RWPE1 (cell line): Measurements from ENCODE around the gene AP5S1.

ENCODE experiments used
- CTCF ChIA-PET: fragments of 350-600 bp; sonication (Branson Sonifier 250); formaldehyde crosslinking; extraction: SDS; loops from one replicate; lab custom pipeline; 2021; lab: Yijun Ruan, JAX
- POLR2A ChIA-PET: fragments of 400-600 bp; formaldehyde crosslinking; extraction: SDS; loops from one replicate; lab custom pipeline; 2020; ENCODE audit warnings: antibody characterized with exemption; ENCODE audit not compliant: low non-redundant PET; lab: Yijun Ruan, JAX
- DNase-seq: peaks from one replicate; pipeline ENCODE4 v3.0.0; 2012; ENCODE audit warnings: low spot score
- H3K27ac ChIP-seq: fragments of 450-650 bp; 2 replicates; pipeline ENCODE4 v1.5.1; 2017
- TF ChIP-seq, protein P1 (sequence below): fragments of 450-650 bp; conservative IDR thresholded peaks from 2 replicates; pipeline ENCODE4 v1.5.1; 2017; ENCODE audit warnings: low read depth, mild to moderate bottlenecking

AP5S1 gene

DNA sequence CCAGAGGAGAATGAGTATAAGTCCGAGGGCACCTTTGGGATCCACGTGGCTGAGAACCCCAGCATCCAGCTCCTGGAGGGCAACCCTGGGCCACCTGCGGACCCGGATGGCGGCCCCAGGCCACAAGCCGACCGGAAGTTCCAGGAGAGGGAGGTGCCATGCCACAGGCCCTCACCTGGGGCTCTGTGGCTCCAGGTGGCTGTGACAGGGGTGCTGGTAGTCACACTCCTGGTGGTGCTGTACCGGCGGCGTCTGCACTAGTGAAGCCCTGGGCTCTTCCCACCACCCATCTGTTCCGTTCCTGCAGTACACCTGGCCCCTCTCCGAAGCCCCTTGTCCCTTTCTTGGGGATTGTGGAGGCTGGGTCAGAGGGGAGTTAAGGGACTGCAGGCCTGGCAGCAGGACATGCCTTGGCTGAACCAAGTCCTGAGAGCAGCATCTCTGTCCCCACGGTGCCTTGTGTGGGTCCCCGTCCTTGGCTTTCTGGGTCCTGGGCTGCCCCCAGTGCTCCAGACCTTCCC is 45.6 kb downstream of the AP5S1 start:
- ChIA-PET CTCF (no interaction called here), POLR2A (no interaction called here)
- TF ChIP-seq, protein P1, sequence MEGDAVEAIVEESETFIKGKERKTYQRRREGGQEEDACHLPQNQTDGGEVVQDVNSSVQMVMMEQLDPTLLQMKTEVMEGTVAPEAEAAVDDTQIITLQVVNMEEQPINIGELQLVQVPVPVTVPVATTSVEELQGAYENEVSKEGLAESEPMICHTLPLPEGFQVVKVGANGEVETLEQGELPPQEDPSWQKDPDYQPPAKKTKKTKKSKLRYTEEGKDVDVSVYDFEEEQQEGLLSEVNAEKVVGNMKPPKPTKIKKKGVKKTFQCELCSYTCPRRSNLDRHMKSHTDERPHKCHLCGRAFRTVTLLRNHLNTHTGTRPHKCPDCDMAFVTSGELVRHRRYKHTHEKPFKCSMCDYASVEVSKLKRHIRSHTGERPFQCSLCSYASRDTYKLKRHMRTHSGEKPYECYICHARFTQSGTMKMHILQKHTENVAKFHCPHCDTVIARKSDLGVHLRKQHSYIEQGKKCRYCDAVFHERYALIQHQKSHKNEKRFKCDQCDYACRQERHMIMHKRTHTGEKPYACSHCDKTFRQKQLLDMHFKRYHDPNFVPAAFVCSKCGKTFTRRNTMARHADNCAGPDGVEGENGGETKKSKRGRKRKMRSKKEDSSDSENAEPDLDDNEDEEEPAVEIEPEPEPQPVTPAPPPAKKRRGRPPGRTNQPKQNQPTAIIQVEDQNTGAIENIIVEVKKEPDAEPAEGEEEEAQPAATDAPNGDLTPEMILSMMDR, result no peak
- no peak for DNase-seq
- peak overlapping the region; percentile 54 for H3K27ac ChIP-seq

DNA sequence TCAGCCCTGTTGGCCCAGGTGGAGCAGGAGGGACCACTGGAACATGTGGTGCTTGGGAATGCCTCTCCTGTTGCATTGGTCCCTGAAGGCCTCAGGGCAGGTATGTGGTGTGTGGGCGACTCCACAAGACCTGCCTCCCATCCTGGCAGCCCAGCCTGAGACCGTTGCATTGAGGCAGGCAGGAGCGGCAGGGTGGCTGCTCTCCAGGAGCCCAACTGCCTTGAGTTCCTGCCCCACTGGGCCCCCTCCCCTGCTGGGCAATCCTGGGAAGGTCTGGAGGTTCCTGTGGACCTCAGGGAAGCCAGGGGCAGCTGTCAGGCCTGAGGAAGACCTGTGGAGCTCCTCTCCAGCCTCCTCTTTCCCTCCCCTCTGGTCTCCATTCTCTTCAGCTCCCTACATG is 46.1 kb downstream of the AP5S1 start:
- ChIA-PET POLR2A (no interaction called here), CTCF (no interaction called here)
- H3K27ac ChIP-seq, result peak overlapping the region; percentile 54
- TF ChIP-seq, protein P1, result no peak
- DNase-seq, result no peak

DNA sequence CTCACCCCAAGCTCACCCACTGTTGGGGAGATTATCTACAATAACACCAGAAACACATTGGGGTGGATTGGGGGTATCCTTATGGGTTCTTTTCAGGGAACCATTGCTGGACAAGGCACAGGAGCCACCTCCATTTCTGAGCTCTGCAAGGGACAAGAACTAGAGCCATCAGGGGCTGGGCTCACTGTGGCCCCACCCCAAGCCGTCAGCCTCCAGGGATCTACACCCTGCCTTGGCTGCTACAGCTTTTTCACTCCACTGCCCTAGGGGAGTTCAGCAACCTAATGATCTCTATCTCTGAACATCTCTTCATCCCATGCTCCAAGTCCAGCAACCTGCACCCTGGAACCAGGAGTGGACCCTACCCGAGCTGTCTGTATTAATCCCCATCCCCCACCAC is 47.5 kb downstream of the AP5S1 start:
- TF ChIP-seq, protein P1, result no peak

DNA sequence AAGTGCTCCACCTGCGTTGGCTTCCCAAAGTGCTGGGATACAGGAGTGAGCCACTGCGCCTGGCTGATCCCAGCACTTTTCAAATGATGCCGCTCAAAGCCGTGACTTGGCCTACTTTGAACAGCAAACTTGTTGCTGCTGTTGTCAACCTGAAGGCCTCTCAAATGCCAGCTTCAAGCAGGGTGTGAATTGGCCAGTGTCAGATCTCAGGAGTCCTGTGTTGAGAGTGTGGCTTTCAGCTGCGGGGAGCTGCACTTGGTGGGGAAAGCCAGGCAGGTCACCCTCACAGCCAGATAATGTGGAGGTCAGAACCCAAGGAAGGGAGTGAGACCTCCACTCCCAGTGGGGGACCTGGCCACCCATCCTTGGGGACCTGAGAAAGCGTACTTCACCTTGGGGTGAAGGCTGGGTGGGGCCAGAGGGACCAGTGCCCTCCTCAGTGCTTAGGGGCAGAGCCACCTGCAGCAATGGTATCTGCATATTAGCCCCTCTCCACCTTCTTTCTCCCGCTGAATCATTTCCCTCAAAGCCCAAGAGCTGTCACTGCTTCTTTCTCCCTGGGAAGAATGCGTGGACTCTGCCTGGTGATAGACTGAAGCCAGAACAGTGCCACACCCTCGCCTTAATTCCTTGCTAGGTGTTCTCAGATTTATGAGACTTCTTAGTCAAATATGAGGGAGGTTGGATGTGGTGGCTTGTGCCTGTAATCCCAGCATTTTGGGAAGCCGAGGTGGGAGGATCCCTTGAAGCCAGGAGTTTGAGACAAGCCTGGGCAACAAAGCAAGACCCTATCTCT is 49.7 kb downstream of the AP5S1 start:
- H3K27ac ChIP-seq, result peak overlapping the region; percentile 35
- DNase-seq, result no peak
- POLR2A ChIA-PET, result interaction anchor here (0.6 kb wide), 1 partner anchor 295 kb away, joined by 6 read pairs; no protein-coding TSS in a partner anchor
- TF ChIP-seq, protein P1, result no peak
- CTCF ChIA-PET, result no interaction called here

More for the DNA sequence above, 47.5 kb downstream of the AP5S1 start:
- DNase-seq, result no peak
- POLR2A ChIA-PET, result interaction anchor here (0.6 kb wide), 2 partner anchors 17 to 28 kb away, joined by 3 to 7 read pairs; no protein-coding TSS in a partner anchor
- CTCF ChIA-PET, result interaction anchor here (0.8 kb wide), 1 partner anchor 47 kb away, joined by 3 read pairs; the partner anchor contains the start of gene AP5S1
- H3K27ac ChIP-seq, result peak overlapping the region; percentile 54

DNA sequence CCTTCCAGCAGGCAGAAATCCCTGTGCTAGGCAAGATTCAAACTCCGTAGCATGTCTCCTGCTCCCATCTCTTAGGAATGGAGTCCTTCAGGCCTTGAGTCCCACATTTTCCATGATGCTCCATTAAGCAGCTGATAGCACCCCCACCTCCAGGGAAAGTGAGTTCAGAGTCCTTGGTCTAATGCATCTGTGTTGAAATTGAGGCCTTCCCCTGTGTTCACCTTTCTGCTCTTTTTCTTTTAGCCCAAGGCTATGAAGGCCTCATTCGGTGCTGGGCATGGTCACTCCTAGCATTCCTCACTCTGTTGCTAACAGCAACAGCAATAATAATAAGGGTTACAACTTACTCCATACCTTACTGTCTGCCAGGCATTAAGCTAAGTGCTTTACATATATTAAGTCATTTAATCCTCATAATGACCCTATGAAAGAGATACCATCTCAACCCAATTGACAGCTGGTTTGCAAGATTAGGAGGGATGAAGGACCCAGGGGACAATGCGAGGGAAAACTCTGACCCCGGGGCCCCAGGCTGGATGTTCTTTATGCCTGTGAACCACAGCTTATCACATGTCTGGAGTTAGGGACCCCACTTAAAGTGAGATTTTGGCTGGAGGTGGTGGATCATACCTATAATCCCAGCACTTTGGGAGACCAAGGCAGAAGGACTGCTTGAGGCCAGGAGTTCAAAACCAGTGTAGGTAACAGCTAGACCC is 51.4 kb downstream of the AP5S1 start:
- H3K27ac ChIP-seq, result peak overlapping the region; percentile 19; the same call in 1 of the 2 replicates
- DNase-seq, result peak; percentile 50
- TF ChIP-seq, protein P1, result no peak
- ChIA-PET POLR2A (no interaction called here), CTCF (no interaction called here)

DNA sequence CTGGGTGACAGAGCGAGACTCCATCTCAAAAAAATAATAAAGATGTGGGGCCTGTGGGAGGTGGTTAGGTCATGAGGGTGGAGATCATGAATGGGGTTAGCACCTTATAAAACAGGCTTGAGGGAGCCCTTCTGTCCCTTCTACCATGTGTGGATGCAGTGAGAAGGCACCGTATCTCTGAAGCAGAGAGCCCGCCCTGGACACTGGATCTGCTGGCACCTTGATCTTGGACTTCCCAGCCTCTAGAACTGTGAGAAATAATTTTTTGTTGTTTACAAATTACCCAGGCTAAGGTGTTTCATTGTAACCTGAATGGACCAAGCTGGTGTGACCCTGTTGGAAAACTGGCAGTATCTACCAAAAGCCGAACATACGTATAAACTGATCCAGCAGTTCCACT is 53.2 kb downstream of the AP5S1 start:
- ChIA-PET POLR2A (interaction anchor here (0.6 kb wide), 2 partner anchors 21 to 105 kb away, joined by 3 to 5 read pairs; no protein-coding TSS in a partner anchor), CTCF (interaction anchor here (0.6 kb wide), 2 partner anchors 11 to 140 kb away, joined by 3 to 4 read pairs; no protein-coding TSS in a partner anchor)
- no peak for DNase-seq
- TF ChIP-seq, protein P1, result no peak
- no peak overlapping the region for H3K27ac ChIP-seq
